ENCODE results near the gene MBD3.

DNA sequence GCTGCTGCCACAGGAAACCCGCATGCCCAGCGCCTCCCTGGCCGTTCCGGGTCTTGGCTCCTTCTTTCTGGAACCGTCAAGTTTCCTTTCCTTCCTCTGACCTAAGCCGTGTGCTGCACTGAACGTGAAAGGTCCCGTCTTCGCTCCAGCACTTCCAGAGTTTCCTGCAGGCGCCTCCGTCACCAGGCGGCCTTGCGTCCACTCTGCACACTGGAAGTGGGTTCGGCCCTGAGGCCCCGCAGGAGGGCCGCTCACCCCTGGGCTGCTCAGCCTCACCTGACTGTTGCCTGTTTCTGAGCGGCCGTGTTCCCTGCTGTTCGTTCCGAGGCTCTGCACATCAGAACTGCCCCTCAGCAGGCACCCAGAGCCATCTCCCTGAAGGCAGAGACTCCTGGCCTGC lies 12.3 kb downstream of the MBD3 start:
- TF ChIP-seq, protein P1, sequence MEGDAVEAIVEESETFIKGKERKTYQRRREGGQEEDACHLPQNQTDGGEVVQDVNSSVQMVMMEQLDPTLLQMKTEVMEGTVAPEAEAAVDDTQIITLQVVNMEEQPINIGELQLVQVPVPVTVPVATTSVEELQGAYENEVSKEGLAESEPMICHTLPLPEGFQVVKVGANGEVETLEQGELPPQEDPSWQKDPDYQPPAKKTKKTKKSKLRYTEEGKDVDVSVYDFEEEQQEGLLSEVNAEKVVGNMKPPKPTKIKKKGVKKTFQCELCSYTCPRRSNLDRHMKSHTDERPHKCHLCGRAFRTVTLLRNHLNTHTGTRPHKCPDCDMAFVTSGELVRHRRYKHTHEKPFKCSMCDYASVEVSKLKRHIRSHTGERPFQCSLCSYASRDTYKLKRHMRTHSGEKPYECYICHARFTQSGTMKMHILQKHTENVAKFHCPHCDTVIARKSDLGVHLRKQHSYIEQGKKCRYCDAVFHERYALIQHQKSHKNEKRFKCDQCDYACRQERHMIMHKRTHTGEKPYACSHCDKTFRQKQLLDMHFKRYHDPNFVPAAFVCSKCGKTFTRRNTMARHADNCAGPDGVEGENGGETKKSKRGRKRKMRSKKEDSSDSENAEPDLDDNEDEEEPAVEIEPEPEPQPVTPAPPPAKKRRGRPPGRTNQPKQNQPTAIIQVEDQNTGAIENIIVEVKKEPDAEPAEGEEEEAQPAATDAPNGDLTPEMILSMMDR (IDR thresholded peaks at IDR 0.05; ENCODE audit: low read depth, low read length): no peak
- no peak for TF ChIP-seq EZH2phosphoT487 (IDR thresholded peaks at IDR 0.05; ENCODE audit: low read depth)

Measured in OCI-LY3 (cell line).